Smooth muscle cell (in vitro differentiated cells): ENCODE results near the gene DRC7. TPM values are rescaled to one million over a fixed set of nuclear protein-coding genes. Genes with fewer than 3 reads are reported as not detected.

Source experiments
- DNase-seq: peaks from one replicate; lab custom pipeline; 2025; ENCODE audit not compliant: unreplicated experiment; lab: John Stamatoyannopoulos, UW
- H2AFZ ChIP-seq: fragments of 200-600 bp; sonication (generic); 2 replicates; pipeline ENCODE4 v1.6.0; 2016; ENCODE audit warnings: antibody characterized with exemption, low read depth, mild to moderate bottlenecking
- H3F3A ChIP-seq: fragments of 200-600 bp; sonication (generic); 2 replicates; pipeline ENCODE4 v1.6.0; 2017; ENCODE audit warnings: antibody characterized with exemption, low read depth
- H3K27ac ChIP-seq: fragments of 200-600 bp; sonication (generic); 2 replicates; pipeline ENCODE4 v1.5.1; 2016; ENCODE audit warnings: low read depth, mild to moderate bottlenecking
- H3K27me3 ChIP-seq: fragments of 200-600 bp; sonication (generic); 2 replicates; pipeline ENCODE4 v1.6.1; 2016; ENCODE audit warnings: low read depth, mild to moderate bottlenecking
- H3K36me3 ChIP-seq: fragments of 200-600 bp; sonication (generic); 2 replicates; pipeline ENCODE4 v1.5.1; 2016; ENCODE audit warnings: low read depth
- H3K4me1 ChIP-seq: fragments of 200-600 bp; sonication (generic); 2 replicates; pipeline ENCODE4 v1.5.1; 2016; ENCODE audit warnings: low read depth
- H3K4me2 ChIP-seq: fragments of 200-600 bp; sonication (generic); 2 replicates; pipeline ENCODE4 v1.6.0; 2016; ENCODE audit warnings: mild to moderate bottlenecking
- H3K4me3 ChIP-seq: fragments of 200-600 bp; sonication (generic); 2 replicates; pipeline ENCODE4 v1.5.1; 2016; ENCODE audit warnings: mild to moderate bottlenecking
- H3K79me2 ChIP-seq: fragments of 200-600 bp; sonication (generic); 2 replicates; pipeline ENCODE4 v1.6.0; 2016; ENCODE audit warnings: low read depth, mild to moderate bottlenecking
- H3K9ac ChIP-seq: fragments of 200-600 bp; sonication (generic); 2 replicates; pipeline ENCODE4 v1.6.0; 2016; ENCODE audit warnings: low read depth
- H3K9me3 ChIP-seq: fragments of 200-600 bp; sonication (generic); replicated peaks from 2 replicates; pipeline ENCODE4 v1.5.1; 2016; ENCODE audit warnings: low read depth
- H4K20me1 ChIP-seq: fragments of 200-600 bp; sonication (generic); 2 replicates; pipeline ENCODE4 v1.6.0; 2016; ENCODE audit warnings: low read depth
- WGBS: methylation state at CpG from one replicate; pipeline ENCODE4 v1.1.7; 2016; ENCODE audit warnings: low lambda C conversion rate; 5-methylcytosine and 5-hydroxymethylcytosine counted together
- polyA plus RNA-seq: library from polyadenylated mRNA; unstranded; fragments of >200 nt; fragmentation: Nextera tagmentation; extraction: Ambion mirVana; gene quantifications from 2 replicates; pipeline ENCODE4 v1.2.1, GENCODE V29; 2016
- total RNA-seq: library from RNA; depleted of rRNA; stranded (reverse); fragments of >200 nt; gene quantifications from 2 replicates; pipeline ENCODE4 v1.2.3, GENCODE V29; 2014
- TF ChIP-seq, protein P1 (sequence below): fragments of 200-600 bp; sonication (generic); IDR thresholded peaks from 2 replicates; pipeline ENCODE4 v1.5.1; 2017; ENCODE audit warnings: borderline replicate concordance, mild to moderate bottlenecking, antibody characterized with exemption; ENCODE audit not compliant: insufficient read depth, poor library complexity, severe bottlenecking

The DRC7 gene
- total and polyA plus RNA-seq, 2 experiments from 2014 or later: 0.94 TPM; not detected in 1

DNA sequence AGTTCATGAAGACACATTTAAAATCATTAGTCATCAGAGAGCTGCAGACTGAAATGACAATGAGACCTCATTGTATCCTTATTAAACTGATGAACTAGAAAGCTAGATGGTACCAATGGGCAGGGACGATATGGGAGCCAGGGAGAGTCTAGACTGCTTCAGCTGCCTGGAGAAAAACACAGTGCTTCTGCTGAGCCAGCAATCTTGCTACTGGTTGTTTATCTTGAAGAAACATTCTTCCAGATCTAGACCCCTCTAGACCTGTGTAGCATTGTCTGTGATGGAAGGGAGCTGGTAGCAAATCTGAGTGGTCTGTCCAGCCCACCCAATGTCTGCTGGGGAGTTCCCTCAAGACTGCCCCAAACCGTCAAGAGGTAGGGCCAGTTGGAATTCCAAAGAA, 2.0 kb upstream of the DRC7 start:
- Histone ChIP-seq H3K4me2 (no peak overlapping the region), H2AFZ (no peak overlapping the region), H3K79me2 (no peaks in the 10 kb centered on the region), H3F3A (no peaks in the 10 kb centered on the region), H3K4me3 (no peak overlapping the region), H3K27me3 (no peaks in the 10 kb centered on the region), H4K20me1 (no peaks in the 10 kb centered on the region), H3K9me3 (no peaks in the 10 kb centered on the region), H3K9ac (no peak overlapping the region), H3K4me1 (no peaks in the 10 kb centered on the region), H3K36me3 (no peaks in the 10 kb centered on the region), H3K27ac (no peak overlapping the region)
- DNase-seq: no peak
- TF ChIP-seq, protein P1, sequence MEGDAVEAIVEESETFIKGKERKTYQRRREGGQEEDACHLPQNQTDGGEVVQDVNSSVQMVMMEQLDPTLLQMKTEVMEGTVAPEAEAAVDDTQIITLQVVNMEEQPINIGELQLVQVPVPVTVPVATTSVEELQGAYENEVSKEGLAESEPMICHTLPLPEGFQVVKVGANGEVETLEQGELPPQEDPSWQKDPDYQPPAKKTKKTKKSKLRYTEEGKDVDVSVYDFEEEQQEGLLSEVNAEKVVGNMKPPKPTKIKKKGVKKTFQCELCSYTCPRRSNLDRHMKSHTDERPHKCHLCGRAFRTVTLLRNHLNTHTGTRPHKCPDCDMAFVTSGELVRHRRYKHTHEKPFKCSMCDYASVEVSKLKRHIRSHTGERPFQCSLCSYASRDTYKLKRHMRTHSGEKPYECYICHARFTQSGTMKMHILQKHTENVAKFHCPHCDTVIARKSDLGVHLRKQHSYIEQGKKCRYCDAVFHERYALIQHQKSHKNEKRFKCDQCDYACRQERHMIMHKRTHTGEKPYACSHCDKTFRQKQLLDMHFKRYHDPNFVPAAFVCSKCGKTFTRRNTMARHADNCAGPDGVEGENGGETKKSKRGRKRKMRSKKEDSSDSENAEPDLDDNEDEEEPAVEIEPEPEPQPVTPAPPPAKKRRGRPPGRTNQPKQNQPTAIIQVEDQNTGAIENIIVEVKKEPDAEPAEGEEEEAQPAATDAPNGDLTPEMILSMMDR: no peak
- WGBS: 63% methylated on average over 2 of the region's 2 CpGs

DNA sequence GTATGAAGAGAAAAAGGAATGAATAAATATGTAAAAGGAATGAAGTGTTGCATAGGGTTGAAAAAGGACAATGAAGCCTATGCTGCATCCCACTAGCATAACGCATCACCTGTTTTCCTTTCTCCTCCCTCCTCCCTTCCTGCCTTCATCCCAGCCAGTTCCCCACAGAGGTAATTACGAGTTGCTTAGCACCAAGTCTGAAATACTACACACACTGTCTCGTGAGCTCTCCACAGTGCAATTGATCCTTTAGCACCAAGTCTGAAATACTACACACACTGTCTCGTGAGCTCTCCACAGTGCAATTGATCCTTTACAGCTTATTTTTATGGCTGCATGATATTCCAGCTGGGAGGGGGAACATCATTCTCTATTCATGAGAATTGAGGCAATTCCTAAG, 1.1 kb upstream of the DRC7 start:
- H3K9me3 ChIP-seq: no peaks in the 10 kb centered on the region
- DNase-seq: no peak
- TF ChIP-seq, protein P1: no peak
- no peaks in the 10 kb centered on the region for H3K27me3 ChIP-seq
- 78% methylated on average over 4 of the region's 4 CpGs for WGBS
- no peak overlapping the region for H2AFZ ChIP-seq
- H3K9ac ChIP-seq: no peak overlapping the region
- H3K4me3 ChIP-seq: no peak overlapping the region
- H3K27ac ChIP-seq: no peak overlapping the region
- H3F3A ChIP-seq: no peaks in the 10 kb centered on the region
- no peaks in the 10 kb centered on the region for H3K79me2 ChIP-seq
- no peaks in the 10 kb centered on the region for H3K4me1 ChIP-seq
- no peak overlapping the region for H3K4me2 ChIP-seq
- H3K36me3 ChIP-seq: no peaks in the 10 kb centered on the region
- no peaks in the 10 kb centered on the region for H4K20me1 ChIP-seq

DNA sequence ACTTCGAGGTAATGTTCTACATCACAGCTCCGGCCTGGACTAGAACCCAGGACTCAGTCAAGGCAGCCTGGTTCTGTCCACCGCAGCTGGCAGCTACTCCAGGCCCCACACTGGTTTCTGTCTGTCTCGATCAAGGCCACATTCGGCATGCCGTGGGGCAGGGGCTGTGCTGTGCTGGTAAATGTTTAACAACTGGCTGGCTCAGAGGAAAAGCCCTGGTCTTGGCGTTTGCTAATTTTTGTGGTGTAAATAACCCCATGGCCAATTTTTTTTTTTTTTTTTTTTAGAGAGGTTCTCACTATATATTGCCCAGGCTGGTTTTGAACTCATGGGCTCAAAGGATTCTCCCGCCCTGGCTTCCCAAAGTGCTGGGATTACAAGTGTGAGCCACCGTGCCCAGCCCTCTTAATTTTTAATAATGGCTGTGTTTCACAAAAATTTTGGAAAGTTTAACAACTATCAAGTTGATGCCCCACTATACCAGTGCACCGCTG, 328 bp upstream of the DRC7 start:
- Histone ChIP-seq H3K27ac (no peak overlapping the region), H3K36me3 (no peaks in the 10 kb centered on the region), H3K9ac (no peak overlapping the region), H3K4me3 (no peak overlapping the region), H3K4me1 (no peaks in the 10 kb centered on the region), H3K79me2 (no peaks in the 10 kb centered on the region), H3K9me3 (no peaks in the 10 kb centered on the region), H3K27me3 (no peaks in the 10 kb centered on the region), H2AFZ (no peak overlapping the region), H3F3A (no peaks in the 10 kb centered on the region), H3K4me2 (no peak overlapping the region), H4K20me1 (no peaks in the 10 kb centered on the region)
- DNase-seq: no peak
- TF ChIP-seq, protein P1: no peak
- 70% methylated on average over 10 of the region's 10 CpGs for WGBS

DNA sequence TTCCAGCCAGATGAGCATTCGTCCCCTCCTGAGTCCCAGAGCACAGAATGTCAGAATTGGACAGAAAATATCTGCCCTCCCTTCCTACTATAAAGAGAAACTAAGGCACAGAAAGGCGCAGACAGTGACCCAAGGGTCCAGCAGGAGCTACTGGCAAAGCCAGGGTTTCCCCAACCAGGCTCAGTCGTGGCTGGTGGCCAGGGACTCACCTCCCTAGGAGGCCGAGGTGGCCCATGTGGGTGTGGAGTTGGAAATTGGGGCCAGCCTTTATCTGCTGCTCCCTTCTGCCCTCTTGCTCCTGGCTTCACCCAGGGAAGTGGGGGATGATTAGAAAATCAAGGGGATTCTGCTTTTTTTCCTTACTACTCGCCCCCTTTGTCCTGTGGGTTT, 1.1 kb downstream of the DRC7 start:
- no peak overlapping the region for H2AFZ ChIP-seq
- H3K4me3 ChIP-seq: no peak overlapping the region
- TF ChIP-seq, protein P1: no peak
- WGBS: 92% methylated on average over 5 of the region's 5 CpGs
- no peak overlapping the region for H3K4me2 ChIP-seq
- no peak overlapping the region for H3K9ac ChIP-seq
- no peak overlapping the region for H3K27ac ChIP-seq
- H3K27me3 ChIP-seq: no peaks in the 10 kb centered on the region
- no peak for DNase-seq
- no peaks in the 10 kb centered on the region for H3K9me3 ChIP-seq
- H3K36me3 ChIP-seq: no peaks in the 10 kb centered on the region
- H3K4me1 ChIP-seq: no peaks in the 10 kb centered on the region
- H3K79me2 ChIP-seq: no peaks in the 10 kb centered on the region
- no peaks in the 10 kb centered on the region for H4K20me1 ChIP-seq
- no peaks in the 10 kb centered on the region for H3F3A ChIP-seq
